ENCODE results near the gene SMCO2. TPM values are rescaled to one million over a fixed set of nuclear protein-coding genes. Genes with fewer than 3 reads are reported as not detected.

SMCO2 gene
- total RNA-seq, 1 donor from 2014 or later, result not detected

GRCh38 chr12:27506645-27507189 is 60.2 kb downstream of the SMCO2 start:
- Histone ChIP-seq H3K36me3 (ENCODE audit: control insufficient read depth in 3 of 3, insufficient read depth in 3 of 3, low read length in 3 of 3) (no peaks in the 10 kb centered on the region), H3K27me3 (ENCODE audit: control insufficient read depth in 3 of 3, insufficient read depth in 3 of 3, low read length in 3 of 3) (no peaks in the 10 kb centered on the region), H3K9me3 (ENCODE audit: control insufficient read depth in 3 of 3, low read length in 3 of 3) (peaks cover 0 to 2% (median 2%) of the 10 kb centered on the region in 3 donors), H3K4me3 (ENCODE audit: low read length in 3 of 3) (no peak overlapping the region), H3K9ac (ENCODE audit: low read depth in 1 of 3, low read length in 3 of 3) (no peak overlapping the region), H3K4me1 (ENCODE audit: control insufficient read depth in 3 of 3, insufficient read depth in 3 of 3, low read length in 3 of 3) (peaks cover 2 to 9% (median 5%) of the 10 kb centered on the region in 3 donors), H3K27ac (ENCODE audit: low read depth, low read length) (no peak overlapping the region)

- Histone ChIP-seq H3K4me1 (ENCODE audit: control insufficient read depth in 3 of 3, insufficient read depth in 3 of 3, low read length in 3 of 3) (peaks cover 3 to 10% (median 6%) of the 10 kb centered on the region in 3 donors), H3K27ac (ENCODE audit: low read depth, low read length) (no peak overlapping the region), H3K36me3 (ENCODE audit: control insufficient read depth in 3 of 3, insufficient read depth in 3 of 3, low read length in 3 of 3) (no peaks in the 10 kb centered on the region), H3K4me3 (ENCODE audit: low read length in 3 of 3) (no peak overlapping the region), H3K9me3 (ENCODE audit: control insufficient read depth in 3 of 3, low read length in 3 of 3) (peaks cover 0 to 2% (median 2%) of the 10 kb centered on the region in 3 donors), H3K9ac (ENCODE audit: low read depth in 1 of 3, low read length in 3 of 3) (no peak overlapping the region), H3K27me3 (ENCODE audit: control insufficient read depth in 3 of 3, insufficient read depth in 3 of 3, low read length in 3 of 3) (no peaks in the 10 kb centered on the region)
Observed at GRCh38 chr12:27508736-27509431, 62.3 kb downstream of the SMCO2 start.

- H3K9ac ChIP-seq (ENCODE audit: low read depth in 1 of 3, low read length in 3 of 3), result no peak overlapping the region
- no peak overlapping the region for H3K4me3 ChIP-seq (ENCODE audit: low read length in 3 of 3)
- no peak overlapping the region for H3K27ac ChIP-seq (ENCODE audit: low read depth, low read length)
- H3K9me3 ChIP-seq (ENCODE audit: control insufficient read depth in 3 of 3, low read length in 3 of 3), result peaks cover 0 to 2% (median 2%) of the 10 kb centered on the region in 3 donors
- H3K4me1 ChIP-seq (ENCODE audit: control insufficient read depth in 3 of 3, insufficient read depth in 3 of 3, low read length in 3 of 3), result peaks cover 3 to 10% (median 6%) of the 10 kb centered on the region in 3 donors
- no peaks in the 10 kb centered on the region for H3K27me3 ChIP-seq (ENCODE audit: control insufficient read depth in 3 of 3, insufficient read depth in 3 of 3, low read length in 3 of 3)
- H3K36me3 ChIP-seq (ENCODE audit: control insufficient read depth in 3 of 3, insufficient read depth in 3 of 3, low read length in 3 of 3), result no peaks in the 10 kb centered on the region
Observed at GRCh38 chr12:27511031-27511722, 64.6 kb downstream of the SMCO2 start.

- Histone ChIP-seq H3K27me3 (ENCODE audit: control insufficient read depth in 3 of 3, insufficient read depth in 3 of 3, low read length in 3 of 3) (no peaks in the 10 kb centered on the region), H3K27ac (ENCODE audit: low read depth, low read length) (no peak overlapping the region), H3K4me1 (ENCODE audit: control insufficient read depth in 3 of 3, insufficient read depth in 3 of 3, low read length in 3 of 3) (peaks cover 3 to 10% (median 6%) of the 10 kb centered on the region in 3 donors), H3K36me3 (ENCODE audit: control insufficient read depth in 3 of 3, insufficient read depth in 3 of 3, low read length in 3 of 3) (no peaks in the 10 kb centered on the region), H3K9me3 (ENCODE audit: control insufficient read depth in 3 of 3, low read length in 3 of 3) (no peaks in the 10 kb centered on the region), H3K9ac (ENCODE audit: low read depth in 1 of 3, low read length in 3 of 3) (no peak overlapping the region), H3K4me3 (ENCODE audit: low read length in 3 of 3) (no peak overlapping the region)
Observed at GRCh38 chr12:27511723-27512045, 65.1 kb downstream of the SMCO2 start.

- Histone ChIP-seq H3K36me3 (ENCODE audit: control insufficient read depth in 3 of 3, insufficient read depth in 3 of 3, low read length in 3 of 3) (no peaks in the 10 kb centered on the region), H3K27ac (ENCODE audit: low read depth, low read length) (no peak overlapping the region), H3K9me3 (ENCODE audit: control insufficient read depth in 3 of 3, low read length in 3 of 3) (no peaks in the 10 kb centered on the region), H3K27me3 (ENCODE audit: control insufficient read depth in 3 of 3, insufficient read depth in 3 of 3, low read length in 3 of 3) (no peaks in the 10 kb centered on the region), H3K9ac (ENCODE audit: low read depth in 1 of 3, low read length in 3 of 3) (no peak overlapping the region), H3K4me3 (ENCODE audit: low read length in 3 of 3) (no peak overlapping the region), H3K4me1 (ENCODE audit: control insufficient read depth in 3 of 3, insufficient read depth in 3 of 3, low read length in 3 of 3) (peaks cover 3 to 10% (median 6%) of the 10 kb centered on the region in 3 donors)
Observed at GRCh38 chr12:27513155-27513824, 66.8 kb downstream of the SMCO2 start.

- Histone ChIP-seq H3K36me3 (ENCODE audit: control insufficient read depth in 3 of 3, insufficient read depth in 3 of 3, low read length in 3 of 3) (no peaks in the 10 kb centered on the region), H3K27me3 (ENCODE audit: control insufficient read depth in 3 of 3, insufficient read depth in 3 of 3, low read length in 3 of 3) (no peaks in the 10 kb centered on the region), H3K9me3 (ENCODE audit: control insufficient read depth in 3 of 3, low read length in 3 of 3) (no peaks in the 10 kb centered on the region), H3K4me1 (ENCODE audit: control insufficient read depth in 3 of 3, insufficient read depth in 3 of 3, low read length in 3 of 3) (peaks cover 3 to 10% (median 6%) of the 10 kb centered on the region in 3 donors), H3K9ac (ENCODE audit: low read depth in 1 of 3, low read length in 3 of 3) (no peak overlapping the region), H3K27ac (ENCODE audit: low read depth, low read length) (no peak overlapping the region), H3K4me3 (ENCODE audit: low read length in 3 of 3) (no peak overlapping the region)
Observed at GRCh38 chr12:27515671-27516070, 69.1 kb downstream of the SMCO2 start.

- Histone ChIP-seq H3K36me3 (ENCODE audit: control insufficient read depth in 3 of 3, insufficient read depth in 3 of 3, low read length in 3 of 3) (no peaks in the 10 kb centered on the region), H3K9me3 (ENCODE audit: control insufficient read depth in 3 of 3, low read length in 3 of 3) (no peaks in the 10 kb centered on the region), H3K9ac (ENCODE audit: low read depth in 1 of 3, low read length in 3 of 3) (no peak overlapping the region), H3K27ac (ENCODE audit: low read depth, low read length) (no peak overlapping the region), H3K4me1 (ENCODE audit: control insufficient read depth in 3 of 3, insufficient read depth in 3 of 3, low read length in 3 of 3) (peaks cover 1 to 2% (median 1%) of the 10 kb centered on the region in 3 donors), H3K27me3 (ENCODE audit: control insufficient read depth in 3 of 3, insufficient read depth in 3 of 3, low read length in 3 of 3) (no peaks in the 10 kb centered on the region), H3K4me3 (ENCODE audit: low read length in 3 of 3) (no peak overlapping the region)
Observed at GRCh38 chr12:27516625-27517024, 70.1 kb downstream of the SMCO2 start.

- no peak overlapping the region for H3K4me3 ChIP-seq (ENCODE audit: low read length in 3 of 3)
- H3K9ac ChIP-seq (ENCODE audit: low read depth in 1 of 3, low read length in 3 of 3), result no peak overlapping the region
- H3K27ac ChIP-seq (ENCODE audit: low read depth, low read length), result no peak overlapping the region
- no peaks in the 10 kb centered on the region for H3K36me3 ChIP-seq (ENCODE audit: control insufficient read depth in 3 of 3, insufficient read depth in 3 of 3, low read length in 3 of 3)
- no peaks in the 10 kb centered on the region for H3K9me3 ChIP-seq (ENCODE audit: control insufficient read depth in 3 of 3, low read length in 3 of 3)
- no peaks in the 10 kb centered on the region for H3K4me1 ChIP-seq (ENCODE audit: control insufficient read depth in 3 of 3, insufficient read depth in 3 of 3, low read length in 3 of 3)
- H3K27me3 ChIP-seq (ENCODE audit: control insufficient read depth in 3 of 3, insufficient read depth in 3 of 3, low read length in 3 of 3), result no peaks in the 10 kb centered on the region
Observed at GRCh38 chr12:27517546-27517945, 71.0 kb downstream of the SMCO2 start.

GRCh38 chr12:27517961-27518665 is 71.6 kb downstream of the SMCO2 start:
- Histone ChIP-seq H3K27ac (ENCODE audit: low read depth, low read length) (no peak overlapping the region), H3K4me1 (ENCODE audit: control insufficient read depth in 3 of 3, insufficient read depth in 3 of 3, low read length in 3 of 3) (peaks cover under 1 to 3% (median 2%) of the 10 kb centered on the region in 3 donors), H3K9ac (ENCODE audit: low read depth in 1 of 3, low read length in 3 of 3) (no peak overlapping the region), H3K27me3 (ENCODE audit: control insufficient read depth in 3 of 3, insufficient read depth in 3 of 3, low read length in 3 of 3) (no peaks in the 10 kb centered on the region), H3K9me3 (ENCODE audit: control insufficient read depth in 3 of 3, low read length in 3 of 3) (no peaks in the 10 kb centered on the region), H3K36me3 (ENCODE audit: control insufficient read depth in 3 of 3, insufficient read depth in 3 of 3, low read length in 3 of 3) (no peaks in the 10 kb centered on the region), H3K4me3 (ENCODE audit: low read length in 3 of 3) (no peak overlapping the region)
